GM12878 (cell line): ENCODE data around the gene HOXD1.

Experiments used
- HDAC6 ChIP-seq: fragments of 200-600 bp; sonication (generic); IDR thresholded peaks from one replicate; pipeline ENCODE4 v1.8.0; 2017; ENCODE audit warnings: antibody characterized with exemption; ENCODE audit not compliant: unreplicated experiment
- NRF1 ChIP-seq: conservative IDR thresholded peaks from 2 replicates; pipeline ENCODE4 v1.6.1; 2011; ENCODE audit warnings: mild to moderate bottlenecking, low read depth, low read length, improper control_type of control experiment
- POLR2A ChIP-seq: IDR thresholded peaks from 2 replicates; pipeline ENCODE4 v1.6.1; 2011; ENCODE audit warnings: low read depth, mild to moderate bottlenecking, low read length
- SMC3 ChIP-seq: IDR thresholded peaks from 2 replicates; pipeline ENCODE4 v1.6.1; 2011; ENCODE audit warnings: low read length, improper control_type of control experiment, borderline replicate concordance
- SP1 ChIP-seq: IDR thresholded peaks from one replicate; pipeline ENCODE4 v1.6.1; 2011; ENCODE audit warnings: low read depth, low read length
- SREBF1 ChIP-seq: IDR thresholded peaks from 2 replicates; pipeline ENCODE4 v1.6.1; 2012; ENCODE audit warnings: mild to moderate bottlenecking, low read length
- TBL1XR1 ChIP-seq: IDR thresholded peaks from 2 replicates; pipeline ENCODE4 v1.6.1; 2012; ENCODE audit warnings: low read depth, low read length, improper control_type of control experiment
- TF ChIP-seq, protein P1 (sequence below): IDR thresholded peaks from 2 replicates; pipeline ENCODE4 v1.6.1; 2012; ENCODE audit warnings: low read depth, low read length, improper control_type of control experiment
- TF ChIP-seq, protein P2 (sequence below), 3 experiments: IDR thresholded peaks in 2 of 3; conservative IDR thresholded peaks in 1 of 3; 2 replicates each; pipeline ENCODE4 v1.5.1; 2011; ENCODE audit warnings: low read depth in 3 of 3, low read length in 3 of 3, mild to moderate bottlenecking in 3 of 3, control low read depth in 2 of 3, moderate library complexity in 2 of 3, inconsistent platforms in 1 of 3, mixed read lengths in 1 of 3; ENCODE audit not compliant: control insufficient read depth in 2 of 3, insufficient read depth in 1 of 3; ENCODE audit errors: extremely low read depth in 1 of 3
- TF ChIP-seq, protein P3 (sequence below): fragments of 450-650 bp; IDR thresholded peaks from 2 replicates; pipeline ENCODE4 v1.6.1; 2016; ENCODE audit warnings: mild to moderate bottlenecking, moderate library complexity, borderline replicate concordance
- TF ChIP-seq, protein P4 (sequence below): IDR thresholded peaks from 2 replicates; pipeline ENCODE4 v1.6.1; 2012; ENCODE audit warnings: mild to moderate bottlenecking, low read depth, low read length

DNA sequence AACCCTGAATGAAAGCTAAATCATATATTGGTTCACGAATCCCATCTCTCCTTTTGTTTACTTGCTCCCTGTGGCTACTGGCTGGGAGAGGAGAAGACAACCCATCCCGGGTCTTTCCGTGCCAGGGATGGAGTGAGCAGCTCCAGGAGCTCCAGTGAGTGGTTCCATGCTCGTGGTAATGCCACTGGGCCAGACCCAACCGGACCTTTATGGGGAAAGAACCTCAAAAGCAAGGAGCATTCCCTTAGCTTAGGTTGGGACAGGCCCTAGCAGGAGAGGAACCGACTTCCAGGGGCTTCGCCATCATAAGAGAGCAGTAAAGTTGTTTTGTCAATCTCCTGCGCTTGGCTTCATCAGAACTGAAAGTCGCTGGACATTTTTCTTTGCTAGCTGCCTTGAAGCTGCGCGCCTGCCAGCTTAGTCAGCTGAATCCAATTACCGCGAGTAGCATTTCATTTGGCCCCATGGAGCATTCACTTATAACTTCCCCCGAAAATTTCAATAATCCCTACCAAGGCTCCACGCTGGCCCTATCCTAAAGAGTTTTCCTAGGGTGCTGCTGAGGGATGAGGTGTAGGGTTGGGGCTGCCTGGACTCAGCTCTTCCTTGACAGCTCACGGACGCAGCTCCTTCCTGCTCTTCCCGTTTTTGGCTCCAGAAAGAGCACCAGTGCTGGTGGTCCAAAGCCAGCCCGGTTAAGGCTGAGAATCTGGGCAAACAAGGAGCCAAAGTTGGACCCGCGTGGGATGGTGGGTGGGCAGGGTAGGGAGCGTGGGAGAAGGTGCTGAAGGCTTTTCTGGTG lies 26.4 kb upstream of the HOXD1 start:
- TF ChIP-seq SP1, result no peak
- TF ChIP-seq SMC3, result no peak
- TF ChIP-seq POLR2A, result no peak
- no peak for TF ChIP-seq NRF1
- TF ChIP-seq, protein P1, sequence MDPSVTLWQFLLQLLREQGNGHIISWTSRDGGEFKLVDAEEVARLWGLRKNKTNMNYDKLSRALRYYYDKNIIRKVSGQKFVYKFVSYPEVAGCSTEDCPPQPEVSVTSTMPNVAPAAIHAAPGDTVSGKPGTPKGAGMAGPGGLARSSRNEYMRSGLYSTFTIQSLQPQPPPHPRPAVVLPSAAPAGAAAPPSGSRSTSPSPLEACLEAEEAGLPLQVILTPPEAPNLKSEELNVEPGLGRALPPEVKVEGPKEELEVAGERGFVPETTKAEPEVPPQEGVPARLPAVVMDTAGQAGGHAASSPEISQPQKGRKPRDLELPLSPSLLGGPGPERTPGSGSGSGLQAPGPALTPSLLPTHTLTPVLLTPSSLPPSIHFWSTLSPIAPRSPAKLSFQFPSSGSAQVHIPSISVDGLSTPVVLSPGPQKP, result no peak
- TF ChIP-seq, protein P2, sequence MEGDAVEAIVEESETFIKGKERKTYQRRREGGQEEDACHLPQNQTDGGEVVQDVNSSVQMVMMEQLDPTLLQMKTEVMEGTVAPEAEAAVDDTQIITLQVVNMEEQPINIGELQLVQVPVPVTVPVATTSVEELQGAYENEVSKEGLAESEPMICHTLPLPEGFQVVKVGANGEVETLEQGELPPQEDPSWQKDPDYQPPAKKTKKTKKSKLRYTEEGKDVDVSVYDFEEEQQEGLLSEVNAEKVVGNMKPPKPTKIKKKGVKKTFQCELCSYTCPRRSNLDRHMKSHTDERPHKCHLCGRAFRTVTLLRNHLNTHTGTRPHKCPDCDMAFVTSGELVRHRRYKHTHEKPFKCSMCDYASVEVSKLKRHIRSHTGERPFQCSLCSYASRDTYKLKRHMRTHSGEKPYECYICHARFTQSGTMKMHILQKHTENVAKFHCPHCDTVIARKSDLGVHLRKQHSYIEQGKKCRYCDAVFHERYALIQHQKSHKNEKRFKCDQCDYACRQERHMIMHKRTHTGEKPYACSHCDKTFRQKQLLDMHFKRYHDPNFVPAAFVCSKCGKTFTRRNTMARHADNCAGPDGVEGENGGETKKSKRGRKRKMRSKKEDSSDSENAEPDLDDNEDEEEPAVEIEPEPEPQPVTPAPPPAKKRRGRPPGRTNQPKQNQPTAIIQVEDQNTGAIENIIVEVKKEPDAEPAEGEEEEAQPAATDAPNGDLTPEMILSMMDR (IDR thresholded peaks at IDR 0.05 in 2 of 3, conservative IDR thresholded peaks at IDR 0.05 in 1 of 3; ENCODE audit: control insufficient read depth in 2 of 3, extremely low read depth in 1 of 3, insufficient read depth in 1 of 3, low read depth in 3 of 3, low read length in 3 of 3), result no peak
- TF ChIP-seq TBL1XR1, result no peak
- no peak for TF ChIP-seq SREBF1
- TF ChIP-seq, protein P3, sequence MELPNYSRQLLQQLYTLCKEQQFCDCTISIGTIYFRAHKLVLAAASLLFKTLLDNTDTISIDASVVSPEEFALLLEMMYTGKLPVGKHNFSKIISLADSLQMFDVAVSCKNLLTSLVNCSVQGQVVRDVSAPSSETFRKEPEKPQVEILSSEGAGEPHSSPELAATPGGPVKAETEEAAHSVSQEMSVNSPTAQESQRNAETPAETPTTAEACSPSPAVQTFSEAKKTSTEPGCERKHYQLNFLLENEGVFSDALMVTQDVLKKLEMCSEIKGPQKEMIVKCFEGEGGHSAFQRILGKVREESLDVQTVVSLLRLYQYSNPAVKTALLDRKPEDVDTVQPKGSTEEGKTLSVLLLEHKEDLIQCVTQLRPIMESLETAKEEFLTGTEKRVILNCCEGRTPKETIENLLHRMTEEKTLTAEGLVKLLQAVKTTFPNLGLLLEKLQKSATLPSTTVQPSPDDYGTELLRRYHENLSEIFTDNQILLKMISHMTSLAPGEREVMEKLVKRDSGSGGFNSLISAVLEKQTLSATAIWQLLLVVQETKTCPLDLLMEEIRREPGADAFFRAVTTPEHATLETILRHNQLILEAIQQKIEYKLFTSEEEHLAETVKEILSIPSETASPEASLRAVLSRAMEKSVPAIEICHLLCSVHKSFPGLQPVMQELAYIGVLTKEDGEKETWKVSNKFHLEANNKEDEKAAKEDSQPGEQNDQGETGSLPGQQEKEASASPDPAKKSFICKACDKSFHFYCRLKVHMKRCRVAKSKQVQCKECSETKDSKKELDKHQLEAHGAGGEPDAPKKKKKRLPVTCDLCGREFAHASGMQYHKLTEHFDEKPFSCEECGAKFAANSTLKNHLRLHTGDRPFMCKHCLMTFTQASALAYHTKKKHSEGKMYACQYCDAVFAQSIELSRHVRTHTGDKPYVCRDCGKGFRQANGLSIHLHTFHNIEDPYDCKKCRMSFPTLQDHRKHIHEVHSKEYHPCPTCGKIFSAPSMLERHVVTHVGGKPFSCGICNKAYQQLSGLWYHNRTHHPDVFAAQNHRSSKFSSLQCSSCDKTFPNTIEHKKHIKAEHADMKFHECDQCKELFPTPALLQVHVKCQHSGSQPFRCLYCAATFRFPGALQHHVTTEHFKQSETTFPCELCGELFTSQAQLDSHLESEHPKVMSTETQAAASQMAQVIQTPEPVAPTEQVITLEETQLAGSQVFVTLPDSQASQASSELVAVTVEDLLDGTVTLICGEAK, result no peak
- TF ChIP-seq, protein P4, sequence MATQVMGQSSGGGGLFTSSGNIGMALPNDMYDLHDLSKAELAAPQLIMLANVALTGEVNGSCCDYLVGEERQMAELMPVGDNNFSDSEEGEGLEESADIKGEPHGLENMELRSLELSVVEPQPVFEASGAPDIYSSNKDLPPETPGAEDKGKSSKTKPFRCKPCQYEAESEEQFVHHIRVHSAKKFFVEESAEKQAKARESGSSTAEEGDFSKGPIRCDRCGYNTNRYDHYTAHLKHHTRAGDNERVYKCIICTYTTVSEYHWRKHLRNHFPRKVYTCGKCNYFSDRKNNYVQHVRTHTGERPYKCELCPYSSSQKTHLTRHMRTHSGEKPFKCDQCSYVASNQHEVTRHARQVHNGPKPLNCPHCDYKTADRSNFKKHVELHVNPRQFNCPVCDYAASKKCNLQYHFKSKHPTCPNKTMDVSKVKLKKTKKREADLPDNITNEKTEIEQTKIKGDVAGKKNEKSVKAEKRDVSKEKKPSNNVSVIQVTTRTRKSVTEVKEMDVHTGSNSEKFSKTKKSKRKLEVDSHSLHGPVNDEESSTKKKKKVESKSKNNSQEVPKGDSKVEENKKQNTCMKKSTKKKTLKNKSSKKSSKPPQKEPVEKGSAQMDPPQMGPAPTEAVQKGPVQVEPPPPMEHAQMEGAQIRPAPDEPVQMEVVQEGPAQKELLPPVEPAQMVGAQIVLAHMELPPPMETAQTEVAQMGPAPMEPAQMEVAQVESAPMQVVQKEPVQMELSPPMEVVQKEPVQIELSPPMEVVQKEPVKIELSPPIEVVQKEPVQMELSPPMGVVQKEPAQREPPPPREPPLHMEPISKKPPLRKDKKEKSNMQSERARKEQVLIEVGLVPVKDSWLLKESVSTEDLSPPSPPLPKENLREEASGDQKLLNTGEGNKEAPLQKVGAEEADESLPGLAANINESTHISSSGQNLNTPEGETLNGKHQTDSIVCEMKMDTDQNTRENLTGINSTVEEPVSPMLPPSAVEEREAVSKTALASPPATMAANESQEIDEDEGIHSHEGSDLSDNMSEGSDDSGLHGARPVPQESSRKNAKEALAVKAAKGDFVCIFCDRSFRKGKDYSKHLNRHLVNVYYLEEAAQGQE, result no peak
- no peak for TF ChIP-seq HDAC6
